OCI-LY7 (cell line): ENCODE data around the gene WSB2. TPM values are rescaled to one million over a fixed set of nuclear protein-coding genes. Genes with fewer than 3 reads are reported as not detected.
A peak's percentile ranks its signal among the peaks of the same experiment; 100 is the strongest.

Experiments
- BruUV-seq: library from RNA; stranded (reverse); fragments of 400-500 nt; replicated peaks from 2 replicates; lab custom pipeline; 2021; lab: Mats Ljungman, UMichigan
- CTCF ChIA-PET: fragments of 300-600 bp; sonication (Branson Sonifier 250); formaldehyde crosslinking; loops from one replicate; lab custom pipeline; 2022; ENCODE audit warnings: antibody characterized with exemption; ENCODE audit not compliant: unreplicated experiment; lab: Charles Lee
- POLR2A ChIA-PET: fragments of 300-600 bp; sonication (Branson Sonifier 250); formaldehyde crosslinking; loops from one replicate; lab custom pipeline; 2022; ENCODE audit warnings: antibody characterized with exemption; lab: Charles Lee
- DNase-seq: peaks from one replicate; pipeline ENCODE4 v3.0.0-alpha.2; 2015; ENCODE audit warnings: low spot score
- H2AFZ ChIP-seq: fragments of 200-600 bp; sonication (generic), shearing (Covaris generic); 2 replicates; pipeline ENCODE4 v1.6.1; 2014; ENCODE audit warnings: mild to moderate bottlenecking, antibody characterized with exemption, low read length, moderate library complexity
- H3K27ac ChIP-seq: fragments of 200-600 bp; sonication (generic); 2 replicates; pipeline ENCODE4 v1.5.1; 2014; ENCODE audit warnings: mixed run types, low read depth, mild to moderate bottlenecking, moderate library complexity, low read length, inconsistent platforms; ENCODE audit not compliant: poor library complexity, severe bottlenecking
- H3K36me3 ChIP-seq: fragments of 200-600 bp; sonication (generic); 2 replicates; pipeline ENCODE4 v1.6.1; 2014; ENCODE audit warnings: mild to moderate bottlenecking, antibody characterized with exemption, low read length, moderate library complexity, mixed read lengths; ENCODE audit not compliant: insufficient read depth
- H3K4me1 ChIP-seq: fragments of 200-600 bp; sonication (generic); 2 replicates; pipeline ENCODE4 v1.5.1; 2014; ENCODE audit warnings: mild to moderate bottlenecking, low read length; ENCODE audit not compliant: insufficient read depth, poor library complexity, severe bottlenecking
- H3K4me2 ChIP-seq: fragments of 200-600 bp; sonication (generic); 2 replicates; pipeline ENCODE4 v1.6.1; 2014; ENCODE audit warnings: mild to moderate bottlenecking, low read length
- H3K4me3 ChIP-seq: fragments of 200-600 bp; sonication (generic); 2 replicates; pipeline ENCODE4 v1.5.1; 2014; ENCODE audit warnings: mild to moderate bottlenecking, low read depth, low read length; ENCODE audit not compliant: poor library complexity, severe bottlenecking
- H3K79me2 ChIP-seq: fragments of 200-600 bp; sonication (generic); 2 replicates; pipeline ENCODE4 v1.6.1; 2016; ENCODE audit warnings: low read depth, mild to moderate bottlenecking, low read length, moderate library complexity, mixed read lengths; ENCODE audit not compliant: insufficient read depth
- H3K9me2 ChIP-seq: fragments of 200-600 bp; sonication (generic); 2 replicates; pipeline ENCODE4 v1.6.1; 2016; ENCODE audit warnings: mild to moderate bottlenecking, low read length, mixed read lengths; ENCODE audit not compliant: insufficient read depth
- H3K9me3 ChIP-seq: fragments of 200-600 bp; sonication (generic); 2 replicates; pipeline ENCODE4 v1.6.1; 2014; ENCODE audit warnings: mild to moderate bottlenecking, mixed run types, low read length, mixed read lengths
- H4K20me1 ChIP-seq: fragments of 200-600 bp; sonication (generic); 2 replicates; pipeline ENCODE4 v1.6.1; 2014; ENCODE audit warnings: mild to moderate bottlenecking, antibody characterized with exemption, low read length, moderate library complexity, mixed read lengths; ENCODE audit not compliant: insufficient read depth
- CTCF ChIP-seq: fragments of 200-600 bp; sonication (generic); conservative IDR thresholded peaks from 2 replicates; pipeline ENCODE4 v1.5.1; 2014; ENCODE audit warnings: mild to moderate bottlenecking, antibody characterized with exemption, low read length, moderate library complexity, mixed read lengths
- EZH2phosphoT487 ChIP-seq: fragments of 200-600 bp; sonication (generic); IDR thresholded peaks from 2 replicates; pipeline ENCODE4 v1.6.1; 2018; ENCODE audit warnings: low read depth, borderline replicate concordance, mild to moderate bottlenecking, mixed run types, antibody characterized with exemption, low read length, moderate library complexity, mixed read lengths
- intact Hi-C: fragments of 100-400 bp; cut with micrococcal nuclease; formaldehyde crosslinking; loops from one replicate; pipeline ENCODE4 v1.10.0; 2022; ENCODE audit not compliant: unreplicated experiment
- total RNA-seq, 2 experiments: library from RNA; depleted of rRNA in 1 of 2; stranded (reverse); fragments of >200 nt in 1 of 2; shearing (Covaris generic) in 1 of 2; gene quantifications; 2 replicates each; pipeline ENCODE4 v1.2.3, GENCODE V29; 2014 to 2022

WSB2 gene
- total RNA-seq, 2 experiments from 2014 or later, result 31.9 to 34.4 TPM

- H3K9me3 ChIP-seq, result no peaks in the 10 kb centered on the region
- CTCF ChIA-PET, result no interaction called here
- no peak for TF ChIP-seq CTCF
- no peak for TF ChIP-seq EZH2phosphoT487
- H2AFZ ChIP-seq, result no peak overlapping the region
- no peak overlapping the region for H3K4me2 ChIP-seq
- no peak overlapping the region for H3K27ac ChIP-seq
- no peak for DNase-seq
- POLR2A ChIA-PET, result no interaction called here
- no peaks in the 10 kb centered on the region for H4K20me1 ChIP-seq
- intact Hi-C loops, result no loop called here
- no peaks in the 10 kb centered on the region for H3K79me2 ChIP-seq
- H3K36me3 ChIP-seq, result no peaks in the 10 kb centered on the region
- H3K4me3 ChIP-seq, result no peak overlapping the region
- no peaks in the 10 kb centered on the region for H3K4me1 ChIP-seq
- H3K9me2 ChIP-seq, result no peaks in the 10 kb centered on the region
- no TSS peak for BruUV-seq
Measured at GRCh38 chr12:118107694-118108093, 46.7 kb upstream of the WSB2 start.

DNA sequence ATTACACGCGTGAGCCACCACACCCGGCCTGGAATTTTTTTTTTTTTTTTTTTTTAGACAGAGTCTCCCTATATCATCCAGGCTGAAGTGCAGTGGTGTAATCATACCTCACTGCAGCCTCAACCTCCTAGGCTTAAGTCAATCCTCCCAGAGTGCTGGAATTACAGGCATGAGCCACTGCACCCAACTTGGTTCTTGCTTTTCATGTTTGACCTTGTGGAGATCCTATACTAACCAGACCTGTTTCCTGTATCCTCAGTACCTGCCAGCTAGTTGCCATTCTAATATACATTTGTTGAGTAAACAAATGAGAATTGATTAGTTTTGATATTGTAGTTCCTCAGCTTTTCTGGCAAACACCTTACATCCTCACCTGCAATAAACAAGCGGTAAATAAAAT, 46.0 kb upstream of the WSB2 start:
- no peak overlapping the region for H3K27ac ChIP-seq
- no peaks in the 10 kb centered on the region for H3K79me2 ChIP-seq
- CTCF ChIA-PET, result no interaction called here
- H2AFZ ChIP-seq, result no peak overlapping the region
- no peaks in the 10 kb centered on the region for H4K20me1 ChIP-seq
- no TSS peak for BruUV-seq
- no peaks in the 10 kb centered on the region for H3K36me3 ChIP-seq
- TF ChIP-seq CTCF (no peak), EZH2phosphoT487 (no peak)
- no peak overlapping the region for H3K4me3 ChIP-seq
- H3K4me1 ChIP-seq, result no peaks in the 10 kb centered on the region
- H3K9me2 ChIP-seq, result no peaks in the 10 kb centered on the region
- POLR2A ChIA-PET, result no interaction called here
- H3K9me3 ChIP-seq, result no peaks in the 10 kb centered on the region
- no peak overlapping the region for H3K4me2 ChIP-seq
- intact Hi-C loops, result no loop called here
- DNase-seq, result no peak

GRCh38 chr12:118103601-118104382, 42.8 kb upstream of the WSB2 start, which contains the start of gene VSIG10:
Gene VSIG10 (minus strand): TSS chr12:118104011. CDS start chr12:118103671, 340 bp downstream.
- Histone ChIP-seq H3K4me3 (peak within 1 kb of the TSS; percentile 26), H3K4me2 (peak within 1 kb of the TSS; percentile 48), H2AFZ (no peak within 1 kb of the TSS), H3K27ac (no peak within 1 kb of the TSS), H3K9me2 (no peaks in the 10 kb centered on the region), H3K9me3 (no peaks in the 10 kb centered on the region), H3K36me3 (no peaks in the 10 kb centered on the region), H3K4me1 (no peaks in the 10 kb centered on the region), H4K20me1 (no peaks in the 10 kb centered on the region), H3K79me2 (no peaks in the 10 kb centered on the region)
- DNase-seq, result peak; percentile 4
- ChIA-PET POLR2A (no interaction called here), CTCF (no interaction called here)
- no peak for TF ChIP-seq CTCF
- peak; percentile 48; the same call in 1 of the 2 replicates for TF ChIP-seq EZH2phosphoT487
- no TSS peak for BruUV-seq
- intact Hi-C loops, result no loop called here
